ENCODE results near the gene SKOR1.

SKOR1 gene

DNA sequence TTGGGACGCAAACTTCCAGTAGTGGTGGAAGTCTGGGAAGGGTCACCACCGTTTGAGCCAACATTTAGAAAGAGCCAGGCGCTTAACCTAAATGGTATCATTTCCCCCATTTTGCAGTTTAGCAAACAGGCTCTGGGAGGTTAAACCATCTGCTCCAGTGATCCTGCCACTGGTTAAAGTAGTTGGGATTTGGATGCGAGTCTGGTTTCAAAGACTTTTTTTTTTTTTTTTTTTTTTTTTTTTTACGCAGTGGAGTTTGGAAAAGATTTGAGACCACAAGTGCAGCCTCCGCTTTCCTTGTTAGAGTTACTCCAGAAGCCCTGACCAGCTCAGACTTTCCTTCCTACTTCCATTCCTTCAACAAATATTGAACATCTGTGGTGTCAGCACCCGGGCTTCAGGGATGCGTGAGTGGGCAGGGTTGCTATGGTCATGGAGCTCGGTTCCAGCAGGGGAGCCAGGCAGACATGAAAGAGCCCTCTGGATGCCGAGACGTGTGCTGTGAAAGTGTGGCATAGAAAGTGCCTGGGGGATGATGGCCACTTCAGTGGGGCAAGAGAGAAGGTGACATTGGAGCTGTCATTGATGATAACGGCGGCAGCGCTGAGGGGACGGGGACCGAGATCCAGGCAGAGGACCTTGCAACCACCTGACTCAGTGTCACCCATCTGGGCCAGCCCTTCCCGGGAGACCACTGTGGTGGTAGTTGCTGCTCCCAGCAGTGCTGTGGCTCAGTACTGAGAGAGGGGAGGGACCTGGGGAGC, 15.6 kb downstream of the SKOR1 start:
- H3K9me3 ChIP-seq (ENCODE audit: low read length) = no peaks in the 10 kb centered on the region
- H3K4me1 ChIP-seq (ENCODE audit: insufficient read depth, low read length, severe bottlenecking) = peaks cover 77% of the 10 kb centered on the region
- no peaks in the 10 kb centered on the region for H3K36me3 ChIP-seq (ENCODE audit: insufficient read depth, low read length)
- H3K4me2 ChIP-seq (ENCODE audit: low read length) = peak overlapping the region; percentile 91
- H3K27me3 ChIP-seq (ENCODE audit: insufficient read depth, low read length) = no peaks in the 10 kb centered on the region
- H3K4me3 ChIP-seq (ENCODE audit: low read depth, low read length, poor library complexity, severe bottlenecking) = peak overlapping the region; percentile 76
- H3F3A ChIP-seq (ENCODE audit: insufficient read depth, low read length) = no peaks in the 10 kb centered on the region
- H3K9ac ChIP-seq (ENCODE audit: low read length) = peak overlapping the region; percentile 90
- peak overlapping the region; percentile 87 for H3K27ac ChIP-seq (ENCODE audit: low read depth, low read length, poor library complexity, severe bottlenecking)
- no peaks in the 10 kb centered on the region for H4K20me1 ChIP-seq (ENCODE audit: insufficient read depth, low read length)
- no peak overlapping the region for H2AFZ ChIP-seq (ENCODE audit: low read length)
- H3K79me2 ChIP-seq (ENCODE audit: insufficient read depth, low read length) = no peaks in the 10 kb centered on the region
- TF ChIP-seq EZH2 (IDR thresholded peaks at IDR 0.05; ENCODE audit: borderline replicate concordance, low read length) = no peak
- TF ChIP-seq, protein P1, sequence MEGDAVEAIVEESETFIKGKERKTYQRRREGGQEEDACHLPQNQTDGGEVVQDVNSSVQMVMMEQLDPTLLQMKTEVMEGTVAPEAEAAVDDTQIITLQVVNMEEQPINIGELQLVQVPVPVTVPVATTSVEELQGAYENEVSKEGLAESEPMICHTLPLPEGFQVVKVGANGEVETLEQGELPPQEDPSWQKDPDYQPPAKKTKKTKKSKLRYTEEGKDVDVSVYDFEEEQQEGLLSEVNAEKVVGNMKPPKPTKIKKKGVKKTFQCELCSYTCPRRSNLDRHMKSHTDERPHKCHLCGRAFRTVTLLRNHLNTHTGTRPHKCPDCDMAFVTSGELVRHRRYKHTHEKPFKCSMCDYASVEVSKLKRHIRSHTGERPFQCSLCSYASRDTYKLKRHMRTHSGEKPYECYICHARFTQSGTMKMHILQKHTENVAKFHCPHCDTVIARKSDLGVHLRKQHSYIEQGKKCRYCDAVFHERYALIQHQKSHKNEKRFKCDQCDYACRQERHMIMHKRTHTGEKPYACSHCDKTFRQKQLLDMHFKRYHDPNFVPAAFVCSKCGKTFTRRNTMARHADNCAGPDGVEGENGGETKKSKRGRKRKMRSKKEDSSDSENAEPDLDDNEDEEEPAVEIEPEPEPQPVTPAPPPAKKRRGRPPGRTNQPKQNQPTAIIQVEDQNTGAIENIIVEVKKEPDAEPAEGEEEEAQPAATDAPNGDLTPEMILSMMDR (IDR thresholded peaks at IDR 0.05; ENCODE audit: low read length) = no peak
- no peaks in the 10 kb centered on the region for H3K9me2 ChIP-seq (ENCODE audit: low read depth, low read length)

DNA sequence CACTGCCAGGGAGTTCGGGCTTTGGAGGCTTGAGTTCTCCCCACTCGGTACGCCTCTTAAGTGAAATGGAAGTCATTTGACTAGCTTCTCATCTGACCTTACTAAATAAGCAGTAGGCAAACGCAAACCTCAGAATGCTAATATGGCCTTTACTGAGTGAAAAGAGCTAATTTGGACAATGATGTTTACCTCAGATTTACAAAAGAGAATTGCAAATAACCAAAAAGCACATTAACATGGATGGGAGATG, 16.1 kb downstream of the SKOR1 start:
- H3K27me3 ChIP-seq (ENCODE audit: insufficient read depth, low read length) = no peaks in the 10 kb centered on the region
- peak overlapping the region; percentile 91 for H3K4me2 ChIP-seq (ENCODE audit: low read length)
- H3K9me2 ChIP-seq (ENCODE audit: low read depth, low read length) = no peaks in the 10 kb centered on the region
- peaks cover 72% of the 10 kb centered on the region for H3K4me1 ChIP-seq (ENCODE audit: insufficient read depth, low read length, severe bottlenecking)
- H3K79me2 ChIP-seq (ENCODE audit: insufficient read depth, low read length) = no peaks in the 10 kb centered on the region
- no peaks in the 10 kb centered on the region for H3F3A ChIP-seq (ENCODE audit: insufficient read depth, low read length)
- H3K9ac ChIP-seq (ENCODE audit: low read length) = peak overlapping the region; percentile 90
- no peaks in the 10 kb centered on the region for H3K9me3 ChIP-seq (ENCODE audit: low read length)
- no peak for TF ChIP-seq EZH2 (IDR thresholded peaks at IDR 0.05; ENCODE audit: borderline replicate concordance, low read length)
- no peak overlapping the region for H2AFZ ChIP-seq (ENCODE audit: low read length)
- peak overlapping the region; percentile 76 for H3K4me3 ChIP-seq (ENCODE audit: low read depth, low read length, poor library complexity, severe bottlenecking)
- no peaks in the 10 kb centered on the region for H3K36me3 ChIP-seq (ENCODE audit: insufficient read depth, low read length)
- H4K20me1 ChIP-seq (ENCODE audit: insufficient read depth, low read length) = no peaks in the 10 kb centered on the region
- peak overlapping the region; percentile 87 for H3K27ac ChIP-seq (ENCODE audit: low read depth, low read length, poor library complexity, severe bottlenecking)

DNA sequence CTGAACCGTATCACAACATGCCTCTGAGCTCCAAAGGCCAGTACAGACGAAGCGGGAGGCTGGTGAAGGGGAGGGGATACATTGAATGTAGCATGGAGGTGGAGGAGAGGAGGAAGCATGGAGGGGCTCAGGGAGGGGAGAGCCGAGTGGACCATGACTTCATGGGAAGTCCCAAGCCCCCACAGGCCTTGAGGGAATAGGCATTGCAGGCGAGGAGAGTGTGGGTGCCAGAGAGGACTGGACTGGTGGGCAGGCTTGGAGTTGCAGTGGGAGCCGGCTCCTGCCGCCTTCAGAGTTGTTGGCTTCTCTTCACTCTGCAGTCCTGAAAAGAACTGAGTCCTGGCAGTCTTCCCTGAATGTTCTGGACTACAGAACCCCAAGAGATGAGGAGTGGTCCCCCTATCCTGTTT, 17.8 kb downstream of the SKOR1 start:
- Histone ChIP-seq H3K4me1 (ENCODE audit: insufficient read depth, low read length, severe bottlenecking) (peaks cover 62% of the 10 kb centered on the region), H3K4me3 (ENCODE audit: low read depth, low read length, poor library complexity, severe bottlenecking) (no peak overlapping the region), H2AFZ (ENCODE audit: low read length) (no peak overlapping the region), H4K20me1 (ENCODE audit: insufficient read depth, low read length) (no peaks in the 10 kb centered on the region), H3F3A (ENCODE audit: insufficient read depth, low read length) (no peaks in the 10 kb centered on the region), H3K79me2 (ENCODE audit: insufficient read depth, low read length) (no peaks in the 10 kb centered on the region), H3K9ac (ENCODE audit: low read length) (no peak overlapping the region), H3K27me3 (ENCODE audit: insufficient read depth, low read length) (no peaks in the 10 kb centered on the region), H3K27ac (ENCODE audit: low read depth, low read length, poor library complexity, severe bottlenecking) (peak overlapping the region; percentile 64), H3K4me2 (ENCODE audit: low read length) (no peak overlapping the region), H3K36me3 (ENCODE audit: insufficient read depth, low read length) (no peaks in the 10 kb centered on the region), H3K9me2 (ENCODE audit: low read depth, low read length) (no peaks in the 10 kb centered on the region), H3K9me3 (ENCODE audit: low read length) (no peaks in the 10 kb centered on the region)
- TF ChIP-seq, protein P1 (IDR thresholded peaks at IDR 0.05; ENCODE audit: low read length) = no peak
- no peak for TF ChIP-seq EZH2 (IDR thresholded peaks at IDR 0.05; ENCODE audit: borderline replicate concordance, low read length)

All from OCI-LY1 (cell line).